Tibial artery (tissue), 4 donors: ENCODE results near the gene CREG1.

Experiments
- DNase-seq, 2 donors: peaks; one replicate each; pipeline ENCODE4 v3.0.0-alpha.2; 2019
- H3K27ac ChIP-seq, 2 donors: fragments of 200-600 bp; sonication (generic) in 1 of 2; 1 replicate in 1 of 2; 2 replicates in 1 of 2; pipeline ENCODE4 v1.5.1; 2018 to 2019; ENCODE audit warnings: mild to moderate bottlenecking in 1 of 2
- H3K27me3 ChIP-seq, 2 donors: fragments of 200-600 bp; sonication (generic) in 1 of 2; one replicate each; pipeline versions ENCODE4 v1.5.1 to v1.6.0; 2016 to 2019
- H3K36me3 ChIP-seq, 3 donors: fragments of 200-600 bp; sonication (generic) in 2 of 3; one replicate each; pipeline ENCODE4 v1.5.1; 2016 to 2019; ENCODE audit warnings: mild to moderate bottlenecking in 2 of 3
- H3K4me1 ChIP-seq, 4 donors: fragments of 200-600 bp; sonication (generic) in 2 of 4; 1 replicate in 3 of 4; 2 replicates in 1 of 4; pipeline ENCODE4 v1.5.1; 2016 to 2019
- H3K4me3 ChIP-seq, 2 donors: fragments of 200-600 bp; sonication (generic) in 1 of 2; 1 replicate in 1 of 2; 2 replicates in 1 of 2; pipeline ENCODE4 v1.5.1; 2018 to 2019; ENCODE audit warnings: mild to moderate bottlenecking in 2 of 2
- H3K9me3 ChIP-seq, 3 donors: fragments of 200-600 bp; sonication (generic) in 1 of 3; one replicate each; pipeline ENCODE4 v1.5.1; 2016 to 2019
- CTCF ChIP-seq, 2 experiments: fragments of 200-600 bp in 1 of 2; fragments of 450-650 bp in 1 of 2; IDR thresholded peaks; one replicate each; pipeline ENCODE4 v1.5.1; 2017 to 2019; ENCODE audit warnings: antibody characterized with exemption in 2 of 2, mild to moderate bottlenecking in 1 of 2, moderate library complexity in 1 of 2
- intact Hi-C: fragments of 100-400 bp; cut with DNase I; formaldehyde crosslinking; loops from one replicate; pipeline ENCODE4 v1.15.0; 2023; ENCODE audit warnings: low total_unique reads

The CREG1 gene

GRCh38 chr1:167516404-167517388, 36.9 kb downstream of the CREG1 start:
- TF ChIP-seq CTCF (IDR thresholded peaks at IDR 0.05) = no peak
- H3K36me3 ChIP-seq = no peaks in the 10 kb centered on the region
- intact Hi-C loops = no loop called here
- no peaks in the 10 kb centered on the region for H3K4me1 ChIP-seq
- H3K27me3 ChIP-seq = peaks cover 0 to 3% of the 10 kb centered on the region in 2 donors
- no peak overlapping the region for H3K4me3 ChIP-seq
- no peaks in the 10 kb centered on the region for H3K9me3 ChIP-seq
- H3K27ac ChIP-seq = no peak overlapping the region
- DNase-seq = no peak

DNA sequence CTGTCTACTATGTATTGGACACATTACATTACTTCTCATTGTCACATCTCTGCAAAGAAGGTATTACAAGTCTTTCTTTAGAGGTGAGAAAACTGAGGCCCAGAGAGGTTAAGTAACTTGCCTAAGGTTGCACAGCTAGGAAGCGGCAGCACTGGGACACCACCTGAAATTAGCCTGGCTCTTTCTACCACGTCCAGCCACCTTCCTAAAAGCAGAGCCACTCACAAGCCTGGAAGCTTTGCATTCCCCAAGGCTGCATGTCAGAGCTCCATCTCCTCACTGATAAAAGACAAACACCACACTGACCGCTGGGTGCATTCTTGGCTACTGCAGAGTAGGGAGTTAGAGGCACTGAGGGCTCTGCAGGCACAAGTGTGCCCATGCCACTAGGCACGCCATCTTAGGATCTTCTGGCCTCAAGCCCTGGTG, 37.7 kb downstream of the CREG1 start:
- Histone ChIP-seq H3K36me3 (no peaks in the 10 kb centered on the region), H3K27ac (no peak overlapping the region), H3K4me1 (no peaks in the 10 kb centered on the region), H3K9me3 (no peaks in the 10 kb centered on the region), H3K4me3 (no peak overlapping the region), H3K27me3 (peaks cover 0 to 3% of the 10 kb centered on the region in 2 donors)
- intact Hi-C loops = no loop called here
- no peak for DNase-seq
- no peak for TF ChIP-seq CTCF (IDR thresholded peaks at IDR 0.05)

- H3K4me3 ChIP-seq = no peak overlapping the region
- no peaks in the 10 kb centered on the region for H3K36me3 ChIP-seq
Measured at GRCh38 chr1:167515461-167515860, 38.1 kb downstream of the CREG1 start.

GRCh38 chr1:167514288-167514687, 39.3 kb downstream of the CREG1 start:
- Histone ChIP-seq H3K4me1 (no peaks in the 10 kb centered on the region), H3K4me3 (no peak overlapping the region), H3K9me3 (no peaks in the 10 kb centered on the region), H3K36me3 (no peaks in the 10 kb centered on the region), H3K27me3 (peaks cover 0 to 3% of the 10 kb centered on the region in 2 donors), H3K27ac (no peak overlapping the region)
- no peak for TF ChIP-seq CTCF (IDR thresholded peaks at IDR 0.05)
- intact Hi-C loops = no loop called here
- no peak for DNase-seq

More at GRCh38 chr1:167515461-167515860, 38.1 kb downstream of the CREG1 start:
- H3K4me1 ChIP-seq = no peaks in the 10 kb centered on the region
- TF ChIP-seq CTCF (IDR thresholded peaks at IDR 0.05) = no peak
- no peak overlapping the region for H3K27ac ChIP-seq
- no peaks in the 10 kb centered on the region for H3K9me3 ChIP-seq
- intact Hi-C loops = no loop called here
- peaks cover 0 to 3% of the 10 kb centered on the region in 2 donors for H3K27me3 ChIP-seq
- DNase-seq = no peak

DNA sequence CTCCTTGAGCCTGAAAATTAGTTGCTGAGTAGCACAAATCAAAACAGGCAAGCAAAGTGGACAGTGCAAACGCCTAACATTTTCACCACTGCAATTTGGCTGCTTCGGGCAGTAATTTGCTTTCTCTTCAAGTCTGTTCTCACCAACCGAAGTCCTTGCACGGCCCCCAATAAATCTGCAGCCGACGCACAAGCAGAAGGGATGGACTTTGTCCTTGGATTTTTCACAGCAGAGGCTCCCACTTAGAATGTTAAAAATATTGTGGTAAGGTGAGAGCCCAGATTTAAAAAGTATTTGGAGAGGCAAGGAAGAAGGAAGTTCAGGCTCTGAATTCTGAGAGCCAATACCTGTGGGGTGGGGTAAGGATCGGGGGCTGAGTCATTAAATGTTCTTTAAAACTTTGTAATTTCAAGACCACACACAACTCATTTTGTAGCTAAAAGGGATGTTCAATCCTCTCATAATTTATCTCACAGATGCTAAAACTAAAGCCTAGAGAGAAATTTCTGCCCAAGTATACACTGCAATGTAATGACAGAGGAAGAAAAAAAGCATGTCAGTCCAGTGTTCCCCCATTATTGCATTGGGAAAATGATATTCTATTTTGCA, 41.4 kb downstream of the CREG1 start:
- H3K27ac ChIP-seq = no peak overlapping the region
- no peaks in the 10 kb centered on the region for H3K4me1 ChIP-seq
- no peak for TF ChIP-seq CTCF (IDR thresholded peaks at IDR 0.05)
- H3K36me3 ChIP-seq = no peaks in the 10 kb centered on the region
- H3K4me3 ChIP-seq = no peak overlapping the region
- H3K9me3 ChIP-seq = no peaks in the 10 kb centered on the region
- peaks cover 0 to 3% of the 10 kb centered on the region in 2 donors for H3K27me3 ChIP-seq
- no peak for DNase-seq
- intact Hi-C loops = no loop called here
